CD4-positive, alpha-beta T cell treated with Interleukin-17A for 4 hours (primary cell): ENCODE results near the gene FGGY.

Source experiments
- DNase-seq: peaks from one replicate; pipeline ENCODE4 v3.0.0-alpha.2; 2020; ENCODE audit warnings: mixed read lengths

Gene FGGY

DNA sequence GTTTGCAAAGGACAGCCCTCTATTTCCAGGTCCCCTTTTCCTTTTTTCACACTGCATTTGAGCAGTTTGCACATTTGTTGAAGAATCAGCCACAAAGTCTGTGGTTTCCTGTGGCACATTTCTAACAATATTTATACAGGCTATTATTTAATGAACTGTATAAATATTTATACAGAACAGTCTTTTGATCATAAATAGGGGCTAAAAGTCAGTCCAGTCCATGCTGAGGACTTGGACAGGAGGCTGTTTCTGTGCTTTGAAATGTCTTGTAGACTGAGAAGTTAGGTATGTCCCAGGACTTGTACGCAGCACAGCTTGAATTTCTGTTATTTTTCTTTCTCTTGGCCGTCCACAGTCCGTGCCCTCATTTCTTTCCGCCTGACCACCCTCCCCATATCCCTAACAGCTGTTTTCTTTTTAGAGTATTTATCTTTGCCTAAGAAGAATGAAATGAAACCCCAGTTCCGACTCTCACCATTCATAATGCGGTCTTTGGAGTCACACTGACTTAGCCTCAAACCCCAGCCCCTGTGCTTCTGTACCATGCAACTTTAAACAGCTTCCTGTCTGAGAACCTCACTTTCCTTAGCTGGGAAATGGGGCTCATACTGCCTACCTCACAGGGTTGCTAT lies 19.7 kb downstream of the FGGY start:
- DNase-seq, result no peak

GRCh38 chr1:59317343-59317742 lies 20.4 kb downstream of the FGGY start:
- no peak for DNase-seq

- no peak for DNase-seq
These were observed 20.9 kb downstream of the FGGY start for GRCh38 chr1:59317780-59318179.

DNA sequence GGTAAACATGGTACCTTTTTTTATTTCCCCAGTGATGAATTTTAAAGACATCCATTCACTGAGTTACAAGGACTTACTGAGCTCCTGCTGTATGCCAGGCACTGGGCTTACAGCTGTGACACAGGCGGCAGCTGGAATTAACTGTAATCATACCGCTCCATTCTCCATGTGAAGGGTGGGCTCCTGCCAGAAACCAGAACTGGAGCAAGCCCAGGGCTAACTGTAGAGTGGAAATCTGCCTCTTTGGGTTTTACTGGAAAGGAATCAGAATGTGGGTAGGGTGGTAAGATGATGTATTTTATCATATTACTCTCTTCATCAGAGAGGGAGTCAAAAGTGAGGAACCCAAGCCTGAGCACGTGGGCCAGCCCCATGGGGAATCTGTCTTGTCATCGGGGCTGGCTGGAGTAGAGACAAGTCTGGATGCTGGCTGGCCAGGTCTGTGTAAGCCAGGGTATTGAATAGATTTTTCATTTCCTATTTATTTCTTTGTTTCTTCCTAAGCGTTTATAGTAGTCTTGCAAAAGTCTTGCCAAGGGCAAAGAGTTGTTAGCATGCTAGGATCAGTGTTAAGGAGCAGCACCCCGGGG lies 21.5 kb downstream of the FGGY start:
- DNase-seq, result no peak

DNA sequence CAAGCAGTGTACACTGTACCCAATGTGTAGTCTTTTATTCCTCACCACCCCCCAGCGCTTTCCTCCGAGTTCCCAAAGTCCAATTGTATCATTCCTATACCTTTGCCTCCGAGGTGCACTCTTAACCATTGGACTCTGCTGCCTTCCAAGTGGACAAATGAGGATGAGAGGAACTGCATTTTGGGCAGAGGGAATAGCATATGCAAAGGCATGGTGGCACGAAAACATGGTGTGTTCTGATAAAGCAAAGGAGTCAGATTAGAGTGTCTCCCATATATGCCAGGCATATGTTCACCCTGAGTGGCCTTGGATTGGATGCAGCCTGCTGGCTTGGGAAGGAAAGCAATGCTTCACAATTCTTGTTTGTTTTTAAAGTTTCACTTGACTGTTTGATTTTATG lies 25.5 kb downstream of the FGGY start:
- no peak for DNase-seq

DNA sequence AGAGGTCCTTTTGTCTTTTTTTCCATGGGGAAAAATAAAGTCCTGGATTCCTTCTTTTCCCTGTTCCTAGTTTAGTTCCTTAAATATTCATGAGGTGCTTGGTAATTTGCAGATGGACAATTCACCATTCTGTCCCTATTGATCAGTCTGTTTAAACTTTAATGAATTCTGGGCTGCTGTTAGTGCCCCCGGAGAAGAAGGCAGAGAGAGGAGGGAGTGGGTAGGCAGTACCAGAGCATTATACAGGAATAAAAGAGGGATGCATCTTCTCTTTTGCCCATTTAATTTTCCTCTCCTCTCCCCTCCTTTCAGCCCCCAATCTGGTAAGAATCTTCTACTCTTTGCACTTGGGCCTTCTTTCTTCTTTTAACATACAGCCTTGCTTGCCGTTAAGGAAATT lies 25.9 kb downstream of the FGGY start:
- DNase-seq, result no peak

GRCh38 chr1:59323879-59324278 lies 27.0 kb downstream of the FGGY start:
- DNase-seq, result no peak

GRCh38 chr1:59328353-59328752 lies 31.5 kb downstream of the FGGY start:
- no peak for DNase-seq

DNA sequence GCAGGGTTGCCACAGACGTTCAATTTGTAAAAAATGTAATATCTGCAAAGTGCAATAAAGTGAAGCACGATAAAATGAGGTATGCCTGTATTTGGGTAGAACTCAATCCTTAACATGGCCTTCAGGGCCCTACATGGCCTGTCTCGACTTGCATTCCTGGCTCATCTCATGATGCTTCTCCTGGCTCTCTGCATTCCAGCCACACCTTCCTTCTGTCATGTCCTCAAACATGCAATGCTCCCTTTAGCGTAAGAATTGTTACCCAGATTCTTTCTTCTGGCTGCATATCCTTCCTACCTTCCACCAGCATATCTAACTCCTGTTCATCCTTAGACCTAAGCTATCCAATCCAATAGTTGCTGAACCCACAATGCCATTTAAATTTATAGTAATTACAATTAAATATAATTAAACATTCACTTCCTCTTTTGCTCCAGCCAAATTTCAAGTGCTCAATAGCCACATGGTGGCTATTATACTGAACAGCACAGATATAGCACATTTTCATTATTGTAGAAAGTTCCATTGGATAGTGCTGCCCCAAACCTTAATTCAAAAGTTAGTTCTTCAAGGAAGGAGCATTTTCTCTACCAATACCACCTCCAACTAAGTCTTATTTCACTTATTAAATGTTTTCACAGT lies 32.6 kb downstream of the FGGY start:
- no peak for DNase-seq

DNA sequence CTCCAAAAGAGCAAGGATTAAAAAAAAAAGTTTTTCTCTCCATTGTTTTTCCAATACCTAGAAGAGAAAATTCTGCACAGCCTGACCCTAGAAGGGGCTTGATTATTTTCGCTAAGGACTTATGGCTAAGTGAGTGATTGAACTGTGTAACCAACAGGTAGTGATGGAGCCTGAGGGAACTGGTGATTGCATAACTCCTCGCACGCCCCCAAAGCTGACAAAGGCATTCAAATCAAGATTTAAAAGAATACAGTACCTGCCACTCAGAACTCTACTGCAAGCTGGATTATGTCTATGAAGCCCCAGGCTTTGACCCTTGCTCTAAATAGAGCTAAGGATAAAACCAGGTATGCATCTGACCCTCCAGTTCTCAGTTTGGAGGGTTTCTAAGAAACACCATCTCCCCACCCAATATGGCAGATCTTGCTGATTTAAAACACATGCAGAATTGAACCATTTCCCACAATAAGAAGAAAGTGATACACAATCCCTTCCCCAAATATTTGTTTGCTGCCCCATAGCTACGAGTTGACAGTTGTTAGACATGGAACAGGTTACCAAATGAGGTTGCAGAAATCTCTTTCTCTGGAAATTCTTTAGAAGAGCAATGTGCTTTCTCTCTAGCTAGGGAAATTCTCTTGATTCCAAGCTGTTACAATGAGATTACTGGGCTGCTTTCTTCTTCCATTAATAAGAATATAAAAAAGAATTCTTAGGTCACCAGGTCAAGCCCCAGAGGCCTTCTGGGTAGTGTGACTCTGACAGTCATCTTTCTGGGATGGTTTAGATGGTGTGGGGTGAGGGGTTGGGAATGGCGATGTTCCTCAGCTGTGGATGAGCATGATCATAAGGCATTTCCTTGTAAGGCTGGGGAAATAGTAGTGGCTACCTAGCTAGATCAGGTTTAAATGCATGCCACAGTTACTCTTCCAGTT lies 35.1 kb downstream of the FGGY start:
- DNase-seq, result no peak

GRCh38 chr1:59332983-59333382 lies 36.1 kb downstream of the FGGY start:
- no peak for DNase-seq

- DNase-seq, result no peak
These were observed 36.9 kb downstream of the FGGY start for GRCh38 chr1:59333626-59334277.

GRCh38 chr1:59340411-59341307 lies 43.8 kb downstream of the FGGY start:
- DNase-seq, result no peak

- no peak for DNase-seq
These were observed 46.1 kb downstream of the FGGY start for GRCh38 chr1:59342801-59343575.

DNA sequence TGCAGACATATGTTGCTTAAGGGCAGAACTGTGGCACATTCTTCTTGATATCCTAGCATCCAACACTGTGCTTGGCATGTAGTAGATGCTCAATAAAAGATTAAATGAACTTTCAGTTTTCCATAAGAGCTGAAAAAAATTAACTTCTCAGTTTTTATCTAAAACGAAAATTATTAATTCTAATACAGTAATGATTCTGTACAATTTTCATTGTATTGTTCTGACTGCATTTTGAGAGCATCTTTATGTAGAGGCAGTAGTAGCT lies 46.6 kb downstream of the FGGY start:
- DNase-seq, result no peak

DNA sequence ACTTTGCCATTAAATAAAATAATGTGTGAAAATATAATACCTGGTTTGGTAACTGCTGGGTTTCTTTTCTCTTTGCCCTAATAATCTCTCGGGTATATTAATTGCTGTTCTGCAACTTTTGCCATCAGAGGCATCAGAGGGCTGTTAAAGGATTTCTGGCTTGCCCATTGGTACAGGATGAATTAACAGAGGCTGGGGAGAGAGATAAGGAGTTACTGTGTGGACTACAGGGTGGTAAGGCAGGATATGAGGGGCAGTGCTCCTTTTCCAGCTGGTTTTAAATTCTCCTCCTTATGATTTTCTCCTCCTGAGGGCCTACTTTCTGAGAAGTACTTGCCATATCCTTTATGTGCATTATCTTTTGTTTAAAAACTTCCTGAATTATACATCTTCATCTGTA lies 48.3 kb downstream of the FGGY start:
- DNase-seq, result no peak

GRCh38 chr1:59346429-59346828 lies 49.5 kb downstream of the FGGY start:
- DNase-seq, result no peak

DNA sequence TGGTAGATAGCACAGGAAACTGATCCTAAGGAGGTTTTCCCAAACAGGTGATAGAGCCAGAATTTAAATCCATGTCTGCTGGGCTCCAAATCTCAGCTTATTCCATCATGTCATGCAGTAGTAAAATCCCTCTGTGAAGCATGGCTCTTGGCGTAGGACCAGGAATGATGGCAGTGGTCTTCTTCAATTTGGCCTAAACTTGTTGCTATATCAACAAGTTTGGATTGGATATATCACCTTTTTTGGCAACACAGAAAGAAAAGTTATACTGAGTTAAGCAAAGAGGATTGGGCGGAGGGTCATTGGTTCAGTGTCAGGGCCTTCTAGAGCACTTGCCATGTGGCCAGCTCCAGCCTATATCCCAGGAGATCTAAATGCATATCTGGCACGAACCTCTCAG lies 52.2 kb downstream of the FGGY start:
- no peak for DNase-seq

GRCh38 chr1:59350521-59350920 lies 53.6 kb downstream of the FGGY start:
- DNase-seq, result no peak

DNA sequence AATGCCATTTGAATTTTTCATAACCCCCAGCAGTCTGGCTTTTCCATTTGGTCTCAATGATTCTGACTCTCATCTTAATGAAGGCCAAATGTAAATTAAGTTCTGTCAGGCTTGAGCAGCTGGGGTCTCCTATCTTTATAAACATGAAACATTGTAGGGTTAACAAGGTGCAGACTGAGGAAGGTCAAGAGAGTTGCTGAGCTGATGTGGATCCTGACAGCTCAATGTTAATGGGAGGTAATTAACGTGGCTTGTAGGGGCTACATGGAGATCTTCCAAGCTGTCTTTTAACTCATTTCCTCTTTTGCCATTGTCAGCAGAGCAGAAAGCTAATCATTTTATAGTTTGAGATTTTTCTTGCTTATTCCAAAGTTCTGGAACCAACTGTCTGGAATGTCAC lies 55.2 kb downstream of the FGGY start:
- no peak for DNase-seq

DNA sequence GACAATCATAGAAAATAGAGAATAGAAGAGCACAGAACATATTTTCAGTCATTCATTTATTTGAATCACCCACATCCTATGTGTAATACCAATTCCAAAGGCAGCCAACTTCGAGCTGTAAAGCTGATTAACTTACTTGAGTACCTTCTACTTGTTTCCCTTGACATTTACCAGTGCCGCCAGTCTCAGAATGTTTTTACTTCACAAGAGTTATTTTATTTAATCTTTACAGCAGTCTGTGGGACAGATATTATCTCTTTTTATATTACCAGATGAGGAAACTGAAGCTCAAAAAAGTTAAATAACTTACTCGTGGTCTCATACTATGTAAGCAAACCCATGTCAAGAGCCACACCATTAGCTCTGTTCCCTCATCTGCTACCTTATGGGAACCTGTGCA lies 56.6 kb downstream of the FGGY start:
- DNase-seq, result no peak
